HepG2 (cell line): ENCODE data around the gene CMIP. TPM values are rescaled to one million over a fixed set of nuclear protein-coding genes. Genes with fewer than 3 reads are reported as not detected.
A peak's percentile ranks its signal among the peaks of the same experiment; 100 is the strongest.

ENCODE experiments used
- ATAC-seq: fragments of 200-7000 bp; cut with Tn5 transposase; 3 replicates; pipeline ENCODE4 v1.9.1; 2020; ENCODE audit warnings: mild to moderate bottlenecking, moderate library complexity
- BruUV-seq: library from RNA; stranded (reverse); fragments of 400-500 nt; replicated peaks from 2 replicates; lab custom pipeline; 2021; lab: Mats Ljungman, UMichigan
- CTCF ChIA-PET: fragments of 300-600 bp; formaldehyde crosslinking; extraction: SDS; loops from one replicate; lab custom pipeline; 2021; ENCODE audit warnings: low total read pairs, inconsistent platforms, low intra/inter-chr PET ratio; lab: Yijun Ruan, JAX
- POLR2A ChIA-PET: fragments of 350-600 bp; sonication (Branson Sonifier 250); formaldehyde crosslinking; loops from one replicate; lab custom pipeline; 2020; ENCODE audit warnings: antibody characterized with exemption, inconsistent platforms; lab: Yijun Ruan, JAX
- DNase-seq: peaks from one replicate; pipeline ENCODE4 v3.0.0-alpha.2; 2015; ENCODE audit warnings: low spot score
- FAIRE-seq: peaks from 3 replicates; lab custom pipeline; 2011; peaks lifted over from hg19 to GRCh38; lab: Jason Lieb, UNC
- H2AFZ ChIP-seq: one replicate; pipeline ENCODE4 v1.6.1; 2011; ENCODE audit warnings: low read length, inconsistent platforms
- H3K27ac ChIP-seq: fragments of 300-600 bp; 3 replicates; pipeline ENCODE4 v1.8.0; 2011; ENCODE audit warnings: mixed run types, mild to moderate bottlenecking, mixed read lengths, low read length, inconsistent platforms; ENCODE audit not compliant: insufficient read depth; ENCODE audit errors: extremely low read length
- H3K27me3 ChIP-seq, 2 experiments: fragments of 200-600 bp in 1 of 2; 2 replicates in 1 of 2; 3 replicates in 1 of 2; pipeline versions ENCODE4 v1.6.0 to v1.8.0; 2011; ENCODE audit warnings: low read length in 2 of 2, mild to moderate bottlenecking in 2 of 2, moderate library complexity in 2 of 2, inconsistent platforms in 1 of 2; ENCODE audit not compliant: insufficient read depth in 2 of 2, control insufficient read depth in 1 of 2
- H3K36me3 ChIP-seq, 2 experiments: fragments of 200-600 bp in 1 of 2; replicated peaks in 1 of 2; 2 replicates in 1 of 2; 3 replicates in 1 of 2; pipeline versions ENCODE4 v1.5.1 to v1.8.0; 2011; ENCODE audit warnings: low read length in 2 of 2, inconsistent platforms in 1 of 2; ENCODE audit not compliant: insufficient read depth in 2 of 2, control insufficient read depth in 1 of 2
- H3K4me1 ChIP-seq: 2 replicates; pipeline ENCODE4 v1.5.1; 2012; ENCODE audit warnings: low read length, inconsistent platforms; ENCODE audit not compliant: insufficient read depth
- H3K4me2 ChIP-seq: 2 replicates; pipeline ENCODE4 v1.6.0; 2011; ENCODE audit warnings: low read depth, low read length, inconsistent platforms
- H3K4me3 ChIP-seq, 3 experiments: fragments of 200-600 bp in 1 of 3; sonication (generic), shearing (Covaris generic) in 1 of 3; replicated peaks in 1 of 3; 2 replicates each; pipeline ENCODE4 v1.5.1; 2011 to 2016; ENCODE audit warnings: low read length in 3 of 3, inconsistent platforms in 2 of 3, low read depth in 2 of 3, mild to moderate bottlenecking in 2 of 3, control low read depth in 1 of 3, mixed read lengths in 1 of 3; ENCODE audit not compliant: insufficient read depth in 1 of 3
- H3K79me2 ChIP-seq: one replicate; pipeline ENCODE4 v1.6.1; 2011; ENCODE audit warnings: low read length, inconsistent platforms; ENCODE audit not compliant: insufficient read depth
- H3K9ac ChIP-seq: 2 replicates; pipeline ENCODE4 v1.6.0; 2011; ENCODE audit warnings: mild to moderate bottlenecking, low read depth, low read length, inconsistent platforms; ENCODE audit not compliant: insufficient read depth
- H3K9me3 ChIP-seq: 2 replicates; pipeline ENCODE4 v1.5.1; 2012; ENCODE audit warnings: mild to moderate bottlenecking, low read length
- H4K20me1 ChIP-seq: 2 replicates; pipeline ENCODE4 v1.6.0; 2011; ENCODE audit warnings: inconsistent platforms, mild to moderate bottlenecking, low read length, moderate library complexity; ENCODE audit not compliant: insufficient read depth
- CREB1 ChIP-seq, 2 experiments: fragments of 450-650 bp in 1 of 2; IDR thresholded peaks; 2 replicates each; pipeline ENCODE4 v1.6.1; 2016 to 2017; ENCODE audit warnings: control low read depth in 1 of 2, mild to moderate bottlenecking in 1 of 2, missing compliant biosample characterization in 1 of 2, missing genetic modification characterization in 1 of 2
- MIXL1 ChIP-seq: IDR thresholded peaks from 2 replicates; pipeline ENCODE4 v1.6.1; 2016
- NFE2L1 ChIP-seq: sonication (generic); formaldehyde crosslinking; IDR thresholded peaks from 2 replicates; pipeline ENCODE4 v1.4.0; 2020; ENCODE audit warnings: missing genetic modification reagents, mild to moderate bottlenecking, borderline replicate concordance
- RBM22 ChIP-seq: fragments of 200-400 bp; formaldehyde crosslinking; optimal IDR thresholded peaks from 2 replicates; pipeline ENCODE3; 2017; ENCODE audit warnings: mild to moderate bottlenecking, low read length, moderate library complexity
- RFX5 ChIP-seq: IDR thresholded peaks from 2 replicates; pipeline ENCODE4 v1.6.1; 2011; ENCODE audit warnings: low read depth, low read length, improper control_type of control experiment
- SCMH1 ChIP-seq: sonication (generic); formaldehyde crosslinking; IDR thresholded peaks from 2 replicates; pipeline ENCODE4 v1.9.0; 2021; ENCODE audit warnings: missing genetic modification reagents, mild to moderate bottlenecking, borderline replicate concordance
- SNAPC2 ChIP-seq: sonication (generic); formaldehyde crosslinking; IDR thresholded peaks from 2 replicates; pipeline ENCODE4 v1.8.1; 2022; ENCODE audit warnings: mild to moderate bottlenecking, missing genetic modification reagents
- SP1 ChIP-seq, 2 experiments: fragments of 450-650 bp in 1 of 2; sonication (generic) in 1 of 2; formaldehyde crosslinking in 1 of 2; IDR thresholded peaks; 2 replicates each; pipeline versions ENCODE4 v1.4.0 to v1.6.1; 2016 to 2020; ENCODE audit warnings: missing genetic modification reagents in 1 of 2
- SRF ChIP-seq: IDR thresholded peaks from 2 replicates; pipeline ENCODE4 v1.6.1; 2011; ENCODE audit warnings: mild to moderate bottlenecking, low read depth, low read length, moderate library complexity
- ZFP36L2 ChIP-seq: sonication (generic); formaldehyde crosslinking; IDR thresholded peaks from 2 replicates; pipeline ENCODE4 v1.4.0; 2020; ENCODE audit warnings: missing genetic modification reagents
- ZNF224 ChIP-seq: sonication (generic); formaldehyde crosslinking; IDR thresholded peaks from 2 replicates; pipeline ENCODE4 v1.5.0; 2020; ENCODE audit warnings: mild to moderate bottlenecking, missing genetic modification reagents
- ZNF549 ChIP-seq: sonication (generic); formaldehyde crosslinking; IDR thresholded peaks from 2 replicates; pipeline ENCODE4 v1.5.0; 2020; ENCODE audit warnings: missing genetic modification reagents
- ZNF768 ChIP-seq: sonication (generic); formaldehyde crosslinking; IDR thresholded peaks from 2 replicates; pipeline ENCODE4 v1.4.0; 2020; ENCODE audit warnings: missing genetic modification reagents
- ZNF841 ChIP-seq: sonication (generic); formaldehyde crosslinking; IDR thresholded peaks from 2 replicates; pipeline ENCODE4 v1.8.1; 2023; ENCODE audit warnings: missing genetic modification reagents, borderline replicate concordance
- WGBS: methylation state at CpG from one replicate; pipeline ENCODE4 v1.1.6; 2017; ENCODE audit warnings: low lambda C conversion rate; 5-methylcytosine and 5-hydroxymethylcytosine counted together
- in situ Hi-C: cut with HindIII; loops from 2 replicates; pipeline ENCODE4 v1.10.0; 2017; ENCODE audit warnings: low pct_unique_long_range_greater_than_20kb; ENCODE audit not compliant: extremely low pct_ligation_motif_present
- intact Hi-C: fragments of 100-400 bp; cut with micrococcal nuclease; formaldehyde crosslinking; loops from one replicate; pipeline ENCODE4 v1.10.0; 2022; ENCODE audit not compliant: unreplicated experiment
- polyA plus RNA-seq, 8 experiments: library from polyadenylated mRNA; depleted of rRNA in 3 of 8; stranded (reverse) in 7 of 8; unstranded in 1 of 8; fragments of >200 nt; fragmentation: Illumina TruSeq in 4 of 8; extraction: Trizol in 4 of 8; gene quantifications; 2 replicates each; pipeline versions ENCODE4 v1.2.1 to v1.2.3, GENCODE V29; 2011 to 2016; ENCODE audit warnings: low read depth in 4 of 8, missing spikeins in 1 of 8, mixed read lengths in 1 of 8; ENCODE audit not compliant: insufficient read depth in 1 of 8
- total RNA-seq, 5 experiments: library from RNA; depleted of rRNA; stranded (reverse); fragments of >200 nt; fragmentation: Illumina TruSeq; extraction: Trizol; gene quantifications; 2 replicates each; pipeline ENCODE4 v1.2.3, GENCODE V29; 2016; ENCODE audit warnings: low read depth in 1 of 5
- TF ChIP-seq, protein P1 (sequence below): sonication (generic); formaldehyde crosslinking; IDR thresholded peaks from 2 replicates; pipeline ENCODE4 v1.4.0; 2020; ENCODE audit warnings: missing genetic modification reagents
- TF ChIP-seq, protein P2 (sequence below): sonication (generic); formaldehyde crosslinking; IDR thresholded peaks from 2 replicates; pipeline ENCODE4 v1.5.1; 2020; ENCODE audit warnings: missing genetic modification reagents, mild to moderate bottlenecking, borderline replicate concordance
- TF ChIP-seq, protein P3 (sequence below): sonication (generic); formaldehyde crosslinking; IDR thresholded peaks from 2 replicates; pipeline ENCODE4 v1.8.0; 2022; ENCODE audit warnings: missing genetic modification reagents, mild to moderate bottlenecking, moderate library complexity, borderline replicate concordance
- TF ChIP-seq, protein P4 (sequence below): sonication (generic); formaldehyde crosslinking; IDR thresholded peaks from 2 replicates; pipeline ENCODE4 v1.8.1; 2023; ENCODE audit warnings: missing genetic modification reagents, mild to moderate bottlenecking, borderline replicate concordance

Gene CMIP
- total and polyA plus RNA-seq, 2 of the 13 experiments (the other 11 are each of a cell fraction or from before 2014, with no cell fraction given), result 10.9 to 18.1 TPM

DNA sequence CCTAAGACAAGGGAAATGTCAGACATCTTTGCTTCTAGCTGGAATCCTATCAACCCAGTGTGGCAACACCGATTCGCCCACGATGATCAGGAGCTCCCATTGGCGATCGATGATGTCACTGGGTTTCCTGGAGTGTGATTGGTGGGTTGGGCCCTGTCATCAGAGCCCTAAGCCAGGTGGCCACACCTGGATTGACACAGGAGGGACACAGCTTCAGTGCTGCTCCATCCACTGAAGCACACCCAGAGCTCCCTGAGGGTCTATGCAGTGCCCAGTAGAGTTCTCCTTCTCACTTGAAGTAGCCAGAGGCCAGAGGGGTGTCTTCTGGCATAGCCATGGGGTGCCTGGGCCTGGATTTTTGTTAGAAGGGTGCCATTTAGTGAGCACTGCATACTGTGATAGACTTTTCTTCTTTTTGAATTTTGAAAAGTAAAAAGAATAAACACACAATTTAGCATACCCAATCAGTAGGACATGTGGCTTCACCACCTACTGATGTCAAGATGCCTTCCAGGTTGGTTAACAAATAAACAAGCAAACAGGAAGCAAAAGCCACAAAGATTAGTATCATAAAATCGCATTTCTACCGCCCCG, 77.6 kb downstream of the CMIP start:
- in situ Hi-C loops (no loop called here), intact Hi-C loops (no loop called here)
- ChIA-PET POLR2A (interaction anchor here (1.1 kb wide), 1 partner anchor 70 kb away, joined by 3 read pairs; no protein-coding TSS in a partner anchor), CTCF (no interaction called here)
- H3K9me3 ChIP-seq, result no peaks in the 10 kb centered on the region
- peaks cover 91% of the 10 kb centered on the region for H3K79me2 ChIP-seq
- H3K9ac ChIP-seq, result no peak overlapping the region
- H3K4me3 ChIP-seq, result no peak overlapping the region
- peaks cover 58% of the 10 kb centered on the region for H3K4me1 ChIP-seq
- WGBS, result 99% methylated on average over 6 of the region's 8 CpGs
- H4K20me1 ChIP-seq, result peaks cover 84% of the 10 kb centered on the region
- H3K27me3 ChIP-seq, result no peaks in the 10 kb centered on the region
- no peak overlapping the region for H3K4me2 ChIP-seq
- no peak overlapping the region for H2AFZ ChIP-seq
- ATAC-seq (no peak), DNase-seq (no peak), FAIRE-seq (no peak)
- BruUV-seq, result no TSS peak
- peaks cover 12 to 53% of the 10 kb centered on the region in 2 experiments for H3K36me3 ChIP-seq
- H3K27ac ChIP-seq, result no peak overlapping the region
- TF ChIP-seq SCMH1 (CRISPR knock-in tag) (no peak), SRF (no peak), ZNF224 (CRISPR knock-in tag) (no peak), ZNF549 (CRISPR knock-in tag) (no peak), SNAPC2 (CRISPR knock-in tag) (no peak), MIXL1 (CRISPR knock-in tag) (no peak), RFX5 (peak; percentile 93), ZNF841 (no peak), RBM22 (peak; percentile 73), ZNF768 (CRISPR knock-in tag) (no peak), SP1 (IDR thresholded peaks at IDR 0.05) (no peak), SP1 (CRISPR knock-in tag; IDR thresholded peaks at IDR 0.05) (no peak), NFE2L1 (CRISPR knock-in tag) (no peak), ZFP36L2 (CRISPR knock-in tag) (no peak), CREB1 (IDR thresholded peaks at IDR 0.05) (peak; percentile 74), CREB1 (CRISPR knock-in tag; IDR thresholded peaks at IDR 0.05) (peak; percentile 50; the same call in 1 of the 2 replicates)
- TF ChIP-seq, protein P1, sequence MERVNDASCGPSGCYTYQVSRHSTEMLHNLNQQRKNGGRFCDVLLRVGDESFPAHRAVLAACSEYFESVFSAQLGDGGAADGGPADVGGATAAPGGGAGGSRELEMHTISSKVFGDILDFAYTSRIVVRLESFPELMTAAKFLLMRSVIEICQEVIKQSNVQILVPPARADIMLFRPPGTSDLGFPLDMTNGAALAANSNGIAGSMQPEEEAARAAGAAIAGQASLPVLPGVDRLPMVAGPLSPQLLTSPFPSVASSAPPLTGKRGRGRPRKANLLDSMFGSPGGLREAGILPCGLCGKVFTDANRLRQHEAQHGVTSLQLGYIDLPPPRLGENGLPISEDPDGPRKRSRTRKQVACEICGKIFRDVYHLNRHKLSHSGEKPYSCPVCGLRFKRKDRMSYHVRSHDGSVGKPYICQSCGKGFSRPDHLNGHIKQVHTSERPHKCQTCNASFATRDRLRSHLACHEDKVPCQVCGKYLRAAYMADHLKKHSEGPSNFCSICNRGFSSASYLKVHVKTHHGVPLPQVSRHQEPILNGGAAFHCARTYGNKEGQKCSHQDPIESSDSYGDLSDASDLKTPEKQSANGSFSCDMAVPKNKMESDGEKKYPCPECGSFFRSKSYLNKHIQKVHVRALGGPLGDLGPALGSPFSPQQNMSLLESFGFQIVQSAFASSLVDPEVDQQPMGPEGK (CRISPR knock-in tag), result no peak
- TF ChIP-seq, protein P2, sequence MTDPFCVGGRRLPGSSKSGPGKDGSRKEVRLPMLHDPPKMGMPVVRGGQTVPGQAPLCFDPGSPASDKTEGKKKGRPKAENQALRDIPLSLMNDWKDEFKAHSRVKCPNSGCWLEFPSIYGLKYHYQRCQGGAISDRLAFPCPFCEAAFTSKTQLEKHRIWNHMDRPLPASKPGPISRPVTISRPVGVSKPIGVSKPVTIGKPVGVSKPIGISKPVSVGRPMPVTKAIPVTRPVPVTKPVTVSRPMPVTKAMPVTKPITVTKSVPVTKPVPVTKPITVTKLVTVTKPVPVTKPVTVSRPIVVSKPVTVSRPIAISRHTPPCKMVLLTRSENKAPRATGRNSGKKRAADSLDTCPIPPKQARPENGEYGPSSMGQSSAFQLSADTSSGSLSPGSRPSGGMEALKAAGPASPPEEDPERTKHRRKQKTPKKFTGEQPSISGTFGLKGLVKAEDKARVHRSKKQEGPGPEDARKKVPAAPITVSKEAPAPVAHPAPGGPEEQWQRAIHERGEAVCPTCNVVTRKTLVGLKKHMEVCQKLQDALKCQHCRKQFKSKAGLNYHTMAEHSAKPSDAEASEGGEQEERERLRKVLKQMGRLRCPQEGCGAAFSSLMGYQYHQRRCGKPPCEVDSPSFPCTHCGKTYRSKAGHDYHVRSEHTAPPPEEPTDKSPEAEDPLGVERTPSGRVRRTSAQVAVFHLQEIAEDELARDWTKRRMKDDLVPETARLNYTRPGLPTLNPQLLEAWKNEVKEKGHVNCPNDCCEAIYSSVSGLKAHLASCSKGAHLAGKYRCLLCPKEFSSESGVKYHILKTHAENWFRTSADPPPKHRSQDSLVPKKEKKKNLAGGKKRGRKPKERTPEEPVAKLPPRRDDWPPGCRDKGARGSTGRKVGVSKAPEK (CRISPR knock-in tag), result no peak
- TF ChIP-seq, protein P3, sequence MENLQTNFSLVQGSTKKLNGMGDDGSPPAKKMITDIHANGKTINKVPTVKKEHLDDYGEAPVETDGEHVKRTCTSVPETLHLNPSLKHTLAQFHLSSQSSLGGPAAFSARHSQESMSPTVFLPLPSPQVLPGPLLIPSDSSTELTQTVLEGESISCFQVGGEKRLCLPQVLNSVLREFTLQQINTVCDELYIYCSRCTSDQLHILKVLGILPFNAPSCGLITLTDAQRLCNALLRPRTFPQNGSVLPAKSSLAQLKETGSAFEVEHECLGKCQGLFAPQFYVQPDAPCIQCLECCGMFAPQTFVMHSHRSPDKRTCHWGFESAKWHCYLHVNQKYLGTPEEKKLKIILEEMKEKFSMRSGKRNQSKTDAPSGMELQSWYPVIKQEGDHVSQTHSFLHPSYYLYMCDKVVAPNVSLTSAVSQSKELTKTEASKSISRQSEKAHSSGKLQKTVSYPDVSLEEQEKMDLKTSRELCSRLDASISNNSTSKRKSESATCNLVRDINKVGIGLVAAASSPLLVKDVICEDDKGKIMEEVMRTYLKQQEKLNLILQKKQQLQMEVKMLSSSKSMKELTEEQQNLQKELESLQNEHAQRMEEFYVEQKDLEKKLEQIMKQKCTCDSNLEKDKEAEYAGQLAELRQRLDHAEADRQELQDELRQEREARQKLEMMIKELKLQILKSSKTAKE, result no peak
- TF ChIP-seq, protein P4, sequence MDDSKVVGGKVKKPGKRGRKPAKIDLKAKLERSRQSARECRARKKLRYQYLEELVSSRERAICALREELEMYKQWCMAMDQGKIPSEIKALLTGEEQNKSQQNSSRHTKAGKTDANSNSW (CRISPR knock-in tag), result no peak
